GM12878 (cell line): ENCODE results near the gene ALDH1L1. TPM values are rescaled to one million over a fixed set of nuclear protein-coding genes. Genes with fewer than 3 reads are reported as not detected.

Experiments
- MEF2A ChIP-seq: IDR thresholded peaks from 2 replicates; pipeline ENCODE4 v1.6.1; 2011; ENCODE audit warnings: low read depth, mild to moderate bottlenecking, low read length, moderate library complexity; ENCODE audit not compliant: insufficient read depth
- MYB ChIP-seq: fragments of 150-350 bp; IDR thresholded peaks from 2 replicates; pipeline ENCODE4 v1.6.1; 2014; ENCODE audit warnings: mild to moderate bottlenecking, low read depth, low read length, borderline replicate concordance
- POLR2AphosphoS2 ChIP-seq: IDR thresholded peaks from 2 replicates; pipeline ENCODE4 v1.6.1; 2011; ENCODE audit warnings: low read depth, mild to moderate bottlenecking, low read length, improper control_type of control experiment, moderate library complexity
- RCOR1 ChIP-seq: conservative IDR thresholded peaks from 2 replicates; pipeline ENCODE4 v1.6.1; 2012; ENCODE audit warnings: low read depth, low read length, improper control_type of control experiment
- RFX5 ChIP-seq: IDR thresholded peaks from 2 replicates; pipeline ENCODE4 v1.6.1; 2011; ENCODE audit warnings: low read depth, low read length, improper control_type of control experiment
- RUNX3 ChIP-seq: IDR thresholded peaks from 2 replicates; pipeline ENCODE4 v1.6.1; 2012; ENCODE audit warnings: low read length, inconsistent platforms
- ZNF207 ChIP-seq: fragments of 450-650 bp; IDR thresholded peaks from 2 replicates; pipeline ENCODE4 v1.6.1; 2014; ENCODE audit warnings: antibody characterized with exemption, mild to moderate bottlenecking, borderline replicate concordance
- polyA plus RNA-seq, 11 experiments: library from polyadenylated mRNA; depleted of rRNA in 4 of 11; unstranded in 6 of 11; stranded (reverse) in 5 of 11; fragments of >200 nt; fragmentation: Nextera tagmentation in 4 of 11; fragmentation: Illumina TruSeq in 1 of 11; extraction: Ambion mirVana in 4 of 11; extraction: Trizol in 1 of 11; gene quantifications; 1 replicate in 1 of 11; 2 replicates in 10 of 11; pipeline versions ENCODE4 v1.2.1 to v1.2.3, GENCODE V29; 2011 to 2016; ENCODE audit warnings: inconsistent platforms in 2 of 11, missing spikeins in 2 of 11, low read depth in 1 of 11
- total RNA-seq, 4 experiments: library from RNA; depleted of rRNA in 3 of 4; stranded (reverse); fragments of >200 nt in 3 of 4; fragmentation: Illumina TruSeq in 1 of 4; extraction: Trizol in 1 of 4; gene quantifications; 2 replicates each; pipeline versions ENCODE4 v1.2.1 to v1.2.3, GENCODE V29; 2013 to 2021
- TF ChIP-seq, protein P1 (sequence below): fragments of 450-650 bp; conservative IDR thresholded peaks from 2 replicates; pipeline ENCODE4 v1.6.1; 2017; ENCODE audit warnings: mild to moderate bottlenecking, moderate library complexity
- TF ChIP-seq, protein P2 (sequence below): fragments of 450-650 bp; IDR thresholded peaks from 2 replicates; pipeline ENCODE4 v1.6.1; 2018; ENCODE audit warnings: mild to moderate bottlenecking, low read depth, moderate library complexity; ENCODE audit not compliant: partially characterized antibody

The ALDH1L1 gene
- total and polyA plus RNA-seq, 10 of the 15 experiments (the other 5 are each of a cell fraction or from before 2014, with no cell fraction given), result 0.04 to 18.2 (median 0.45) TPM

DNA sequence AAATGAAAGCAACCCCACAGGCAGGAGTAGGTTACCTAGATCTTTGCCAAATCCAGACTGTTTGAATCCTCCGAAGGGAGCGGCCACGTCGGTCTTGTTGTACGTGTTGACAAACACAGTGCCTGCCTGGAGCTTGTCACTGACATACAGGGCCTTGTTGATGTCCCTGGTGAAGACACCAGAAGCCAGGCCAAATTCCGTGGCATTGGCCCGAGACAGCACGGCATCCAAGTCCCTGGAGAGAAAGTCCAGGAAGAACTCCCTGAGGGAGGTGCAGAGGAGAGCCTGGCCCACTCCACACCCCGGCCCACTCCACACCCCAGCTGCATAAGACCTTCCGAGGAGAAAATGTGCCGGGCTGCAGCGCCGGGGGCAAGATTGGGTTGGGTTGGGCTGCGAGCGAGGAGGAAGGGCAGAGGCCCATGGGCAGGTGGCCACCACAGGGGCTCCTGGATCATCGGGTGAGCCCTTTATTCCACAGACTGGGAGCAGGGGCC lies 74.6 kb downstream of the ALDH1L1 start (continued):
- TF ChIP-seq, protein P1, sequence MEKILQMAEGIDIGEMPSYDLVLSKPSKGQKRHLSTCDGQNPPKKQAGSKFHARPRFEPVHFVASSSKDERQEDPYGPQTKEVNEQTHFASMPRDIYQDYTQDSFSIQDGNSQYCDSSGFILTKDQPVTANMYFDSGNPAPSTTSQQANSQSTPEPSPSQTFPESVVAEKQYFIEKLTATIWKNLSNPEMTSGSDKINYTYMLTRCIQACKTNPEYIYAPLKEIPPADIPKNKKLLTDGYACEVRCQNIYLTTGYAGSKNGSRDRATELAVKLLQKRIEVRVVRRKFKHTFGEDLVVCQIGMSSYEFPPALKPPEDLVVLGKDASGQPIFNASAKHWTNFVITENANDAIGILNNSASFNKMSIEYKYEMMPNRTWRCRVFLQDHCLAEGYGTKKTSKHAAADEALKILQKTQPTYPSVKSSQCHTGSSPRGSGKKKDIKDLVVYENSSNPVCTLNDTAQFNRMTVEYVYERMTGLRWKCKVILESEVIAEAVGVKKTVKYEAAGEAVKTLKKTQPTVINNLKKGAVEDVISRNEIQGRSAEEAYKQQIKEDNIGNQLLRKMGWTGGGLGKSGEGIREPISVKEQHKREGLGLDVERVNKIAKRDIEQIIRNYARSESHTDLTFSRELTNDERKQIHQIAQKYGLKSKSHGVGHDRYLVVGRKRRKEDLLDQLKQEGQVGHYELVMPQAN, result no peak
- TF ChIP-seq POLR2AphosphoS2 (no peak), ZNF207 (no peak), MYB (no peak), MEF2A (no peak), RFX5 (no peak), RCOR1 (no peak), RUNX3 (no peak)
- TF ChIP-seq, protein P2, sequence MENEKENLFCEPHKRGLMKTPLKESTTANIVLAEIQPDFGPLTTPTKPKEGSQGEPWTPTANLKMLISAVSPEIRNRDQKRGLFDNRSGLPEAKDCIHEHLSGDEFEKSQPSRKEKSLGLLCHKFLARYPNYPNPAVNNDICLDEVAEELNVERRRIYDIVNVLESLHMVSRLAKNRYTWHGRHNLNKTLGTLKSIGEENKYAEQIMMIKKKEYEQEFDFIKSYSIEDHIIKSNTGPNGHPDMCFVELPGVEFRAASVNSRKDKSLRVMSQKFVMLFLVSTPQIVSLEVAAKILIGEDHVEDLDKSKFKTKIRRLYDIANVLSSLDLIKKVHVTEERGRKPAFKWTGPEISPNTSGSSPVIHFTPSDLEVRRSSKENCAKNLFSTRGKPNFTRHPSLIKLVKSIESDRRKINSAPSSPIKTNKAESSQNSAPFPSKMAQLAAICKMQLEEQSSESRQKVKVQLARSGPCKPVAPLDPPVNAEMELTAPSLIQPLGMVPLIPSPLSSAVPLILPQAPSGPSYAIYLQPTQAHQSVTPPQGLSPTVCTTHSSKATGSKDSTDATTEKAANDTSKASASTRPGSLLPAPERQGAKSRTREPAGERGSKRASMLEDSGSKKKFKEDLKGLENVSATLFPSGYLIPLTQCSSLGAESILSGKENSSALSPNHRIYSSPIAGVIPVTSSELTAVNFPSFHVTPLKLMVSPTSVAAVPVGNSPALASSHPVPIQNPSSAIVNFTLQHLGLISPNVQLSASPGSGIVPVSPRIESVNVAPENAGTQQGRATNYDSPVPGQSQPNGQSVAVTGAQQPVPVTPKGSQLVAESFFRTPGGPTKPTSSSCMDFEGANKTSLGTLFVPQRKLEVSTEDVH, result no peak
